ENCODE measurements around the gene WFS1. TPM values are rescaled to one million over a fixed set of nuclear protein-coding genes. Genes with fewer than 3 reads are reported as not detected.

The WFS1 gene
- total RNA-seq, 1 experiment from 2014 or later, result 57.1 TPM

DNA sequence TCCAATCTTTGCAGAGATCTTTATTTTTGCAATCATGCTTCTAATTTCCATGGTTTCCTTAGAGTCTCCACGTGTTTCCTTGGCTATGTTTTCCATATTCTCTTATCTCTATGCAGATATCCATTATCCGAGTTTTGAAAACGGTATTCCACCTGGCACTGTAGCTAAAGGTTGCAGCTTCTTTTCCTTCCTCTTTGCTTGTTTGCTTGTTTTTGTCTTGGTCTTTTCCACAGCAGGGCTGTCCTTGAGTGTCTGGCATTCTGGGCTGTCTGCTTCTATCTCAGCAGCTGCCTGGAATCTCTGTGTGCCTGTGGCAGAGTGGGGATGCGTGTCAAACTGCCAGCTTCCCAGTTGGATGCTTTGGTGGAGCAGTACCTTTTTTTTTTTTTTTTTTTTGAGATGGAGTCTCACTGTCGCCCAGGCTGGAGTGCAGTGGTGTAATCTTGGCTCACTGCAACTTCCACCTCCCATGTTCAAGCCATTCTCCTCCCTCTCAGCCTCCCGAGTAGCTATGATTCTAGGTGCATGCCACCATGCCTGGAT lies 46.9 kb downstream of the WFS1 start:
- peaks cover 10% of the 10 kb centered on the region for H3K4me1 ChIP-seq (replicated peaks; ENCODE audit: insufficient read depth)
- no peak overlapping the region for H3K4me2 ChIP-seq
- no peaks in the 10 kb centered on the region for H3K9me3 ChIP-seq (ENCODE audit: insufficient read depth, low read depth)
- no peaks in the 10 kb centered on the region for H3K79me2 ChIP-seq (ENCODE audit: low read depth)
- no peaks in the 10 kb centered on the region for H3K36me3 ChIP-seq (ENCODE audit: low read depth)
- intact Hi-C loops (cut with micrococcal nuclease; ENCODE audit: unreplicated experiment), result no loop called here
- no peaks in the 10 kb centered on the region for H3K27me3 ChIP-seq (ENCODE audit: insufficient read depth, low read depth)
- H3K4me3 ChIP-seq, result no peak overlapping the region
- ChIA-PET CTCF (interaction anchor here (0.6 kb wide), 1 partner anchor 1661 kb away, joined by 3 read pairs; no protein-coding TSS in a partner anchor), POLR2A (ENCODE audit: unreplicated experiment) (interaction anchor here (0.7 kb wide), 1 partner anchor 904 kb away, joined by 5 read pairs; no protein-coding TSS in a partner anchor)
- BruUV-seq (replicated peaks), result no TSS peak
- no peak for TF ChIP-seq EZH2 (IDR thresholded peaks at IDR 0.05; ENCODE audit: low read depth)
- TF ChIP-seq, protein P1, sequence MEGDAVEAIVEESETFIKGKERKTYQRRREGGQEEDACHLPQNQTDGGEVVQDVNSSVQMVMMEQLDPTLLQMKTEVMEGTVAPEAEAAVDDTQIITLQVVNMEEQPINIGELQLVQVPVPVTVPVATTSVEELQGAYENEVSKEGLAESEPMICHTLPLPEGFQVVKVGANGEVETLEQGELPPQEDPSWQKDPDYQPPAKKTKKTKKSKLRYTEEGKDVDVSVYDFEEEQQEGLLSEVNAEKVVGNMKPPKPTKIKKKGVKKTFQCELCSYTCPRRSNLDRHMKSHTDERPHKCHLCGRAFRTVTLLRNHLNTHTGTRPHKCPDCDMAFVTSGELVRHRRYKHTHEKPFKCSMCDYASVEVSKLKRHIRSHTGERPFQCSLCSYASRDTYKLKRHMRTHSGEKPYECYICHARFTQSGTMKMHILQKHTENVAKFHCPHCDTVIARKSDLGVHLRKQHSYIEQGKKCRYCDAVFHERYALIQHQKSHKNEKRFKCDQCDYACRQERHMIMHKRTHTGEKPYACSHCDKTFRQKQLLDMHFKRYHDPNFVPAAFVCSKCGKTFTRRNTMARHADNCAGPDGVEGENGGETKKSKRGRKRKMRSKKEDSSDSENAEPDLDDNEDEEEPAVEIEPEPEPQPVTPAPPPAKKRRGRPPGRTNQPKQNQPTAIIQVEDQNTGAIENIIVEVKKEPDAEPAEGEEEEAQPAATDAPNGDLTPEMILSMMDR (conservative IDR thresholded peaks at IDR 0.05), result no peak
- no peak for DNase-seq
- H2AFZ ChIP-seq, result no peak overlapping the region
- no peaks in the 10 kb centered on the region for H4K20me1 ChIP-seq (ENCODE audit: insufficient read depth)
- no peak overlapping the region for H3K27ac ChIP-seq
- no peaks in the 10 kb centered on the region for H3K9me2 ChIP-seq (ENCODE audit: insufficient read depth)
- H3F3A ChIP-seq (ENCODE audit: insufficient read depth, low read depth), result peaks cover 8% of the 10 kb centered on the region

DNA sequence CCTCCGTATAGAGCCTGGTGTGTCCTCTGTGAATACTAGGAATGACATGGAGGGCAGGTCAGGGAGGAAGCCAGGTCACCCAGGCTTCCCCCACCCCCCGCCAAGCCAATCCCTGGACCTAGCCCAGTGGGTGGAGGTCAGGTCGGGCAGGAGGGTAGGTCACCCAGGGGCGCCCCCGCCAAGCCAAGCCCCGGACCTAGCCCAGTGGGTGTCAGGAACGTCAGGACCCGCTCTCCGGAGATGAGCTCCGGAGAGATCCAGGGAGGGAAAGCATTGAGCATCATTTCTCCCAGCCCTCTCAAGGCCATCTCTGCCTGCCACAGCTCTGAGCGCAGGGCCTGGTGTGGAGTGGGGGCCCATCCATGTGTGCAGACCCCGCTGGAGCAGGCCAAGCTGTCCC lies 48.6 kb downstream of the WFS1 start:
- Histone ChIP-seq H3K27ac (no peak overlapping the region), H3K4me1 (replicated peaks; ENCODE audit: insufficient read depth) (no peaks in the 10 kb centered on the region; the same call in 1 of the 2 replicates), H3K36me3 (ENCODE audit: low read depth) (no peaks in the 10 kb centered on the region), H3K79me2 (ENCODE audit: low read depth) (no peaks in the 10 kb centered on the region), H3K4me3 (no peak overlapping the region), H3K9me2 (ENCODE audit: insufficient read depth) (no peaks in the 10 kb centered on the region), H3F3A (ENCODE audit: insufficient read depth, low read depth) (peaks cover 3% of the 10 kb centered on the region; the same call in 1 of the 2 replicates), H3K9me3 (ENCODE audit: insufficient read depth, low read depth) (no peaks in the 10 kb centered on the region), H3K27me3 (ENCODE audit: insufficient read depth, low read depth) (no peaks in the 10 kb centered on the region), H2AFZ (no peak overlapping the region), H4K20me1 (ENCODE audit: insufficient read depth) (no peaks in the 10 kb centered on the region), H3K4me2 (no peak overlapping the region)
- no peak for DNase-seq
- ChIA-PET POLR2A (ENCODE audit: unreplicated experiment) (no interaction called here), CTCF (no interaction called here)
- no TSS peak for BruUV-seq (replicated peaks)
- TF ChIP-seq, protein P1 (conservative IDR thresholded peaks at IDR 0.05), result no peak
- no peak for TF ChIP-seq EZH2 (IDR thresholded peaks at IDR 0.05; ENCODE audit: low read depth)
- intact Hi-C loops (cut with micrococcal nuclease; ENCODE audit: unreplicated experiment), result no loop called here

DNA sequence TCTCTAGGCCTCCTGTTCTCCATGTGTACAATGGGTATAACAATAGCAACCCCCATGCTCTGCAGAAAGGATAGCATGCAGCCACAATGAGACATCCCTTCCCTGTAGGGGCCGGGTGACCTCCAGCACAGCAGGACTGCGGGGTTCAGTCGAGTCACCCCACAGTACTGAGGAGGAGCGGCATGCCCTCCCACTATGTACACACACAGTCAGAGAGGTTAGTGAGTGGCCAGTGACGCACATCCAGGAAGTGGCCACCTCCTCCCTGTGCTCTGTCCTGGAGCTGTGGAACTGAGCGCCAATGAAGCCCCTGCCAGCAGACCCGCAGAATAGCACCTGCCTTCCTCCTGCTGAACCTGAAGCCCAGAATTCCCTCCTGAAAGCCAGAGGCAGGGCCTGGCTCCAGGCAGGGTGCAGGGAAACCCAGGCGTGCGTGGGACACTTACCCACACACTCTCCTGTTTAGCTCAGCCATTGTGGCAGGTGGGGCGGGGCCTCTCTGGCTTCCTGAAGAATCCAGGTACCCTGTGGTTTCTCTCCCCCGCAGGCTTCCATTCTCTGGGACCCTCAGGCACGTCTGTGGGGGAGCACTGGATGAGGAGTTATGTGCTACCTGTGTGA lies 50.0 kb downstream of the WFS1 start:
- CTCF ChIA-PET, result interaction anchor here (0.6 to 1.2 kb wide), 2 partner anchors 56 to 106 kb away, joined by 4 to 17 read pairs; no protein-coding TSS in a partner anchor
- Histone ChIP-seq H3K27ac (no peak overlapping the region), H3K4me1 (replicated peaks; ENCODE audit: insufficient read depth) (no peaks in the 10 kb centered on the region), H3K4me2 (no peak overlapping the region), H3K27me3 (ENCODE audit: insufficient read depth, low read depth) (no peaks in the 10 kb centered on the region), H2AFZ (no peak overlapping the region), H3K9me2 (ENCODE audit: insufficient read depth) (no peaks in the 10 kb centered on the region), H3K79me2 (ENCODE audit: low read depth) (no peaks in the 10 kb centered on the region), H3F3A (ENCODE audit: insufficient read depth, low read depth) (no peaks in the 10 kb centered on the region), H3K9me3 (ENCODE audit: insufficient read depth, low read depth) (no peaks in the 10 kb centered on the region), H3K36me3 (ENCODE audit: low read depth) (no peaks in the 10 kb centered on the region), H3K4me3 (no peak overlapping the region), H4K20me1 (ENCODE audit: insufficient read depth) (no peaks in the 10 kb centered on the region)
- POLR2A ChIA-PET (ENCODE audit: unreplicated experiment), result no interaction called here
- DNase-seq, result no peak
- intact Hi-C loops (cut with micrococcal nuclease; ENCODE audit: unreplicated experiment), result no loop called here
- BruUV-seq (replicated peaks), result no TSS peak
- TF ChIP-seq EZH2 (IDR thresholded peaks at IDR 0.05; ENCODE audit: low read depth), result no peak
- TF ChIP-seq, protein P1 (conservative IDR thresholded peaks at IDR 0.05), result no peak
